Measurements from ENCODE around the gene SZT2.
"Not testable (repeated sequence)": the region's sequence is repeated elsewhere in the genome, so short reads cannot be mapped to it uniquely, and the experiment has no call there.

Gene SZT2

DNA sequence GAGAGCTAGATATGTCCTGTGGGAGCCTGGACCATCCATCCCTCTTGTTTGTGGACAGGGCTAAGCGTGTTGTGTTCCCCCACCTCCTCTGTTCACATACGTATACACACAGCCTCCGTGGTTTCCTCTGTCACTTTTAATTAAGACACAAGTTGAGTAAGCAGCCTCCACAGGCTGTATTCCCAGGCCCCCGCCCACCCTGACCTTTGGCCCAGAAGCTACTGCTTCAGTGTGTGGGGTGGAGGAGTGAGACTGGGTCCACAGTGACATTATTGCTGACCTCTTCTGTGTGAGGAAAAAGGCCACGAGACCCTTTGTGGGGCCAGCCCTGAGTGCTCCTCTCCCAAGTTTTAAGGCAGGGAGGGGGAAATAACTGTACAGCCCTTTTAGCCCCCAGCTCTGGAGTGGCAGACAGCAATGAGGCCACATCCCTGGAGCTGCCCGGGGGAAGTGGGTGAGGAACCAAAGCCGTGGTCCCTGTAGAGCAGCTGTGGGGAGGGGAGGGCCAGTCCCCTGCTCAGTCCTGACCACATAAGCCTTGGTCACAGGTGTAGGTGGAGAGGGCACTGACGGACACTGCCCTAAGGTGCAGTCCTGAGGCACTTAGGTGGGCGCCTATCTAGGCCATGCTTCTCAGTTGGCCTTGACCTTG, 26.3 kb upstream of the SZT2 start:
- no peak for DNase-seq

DNA sequence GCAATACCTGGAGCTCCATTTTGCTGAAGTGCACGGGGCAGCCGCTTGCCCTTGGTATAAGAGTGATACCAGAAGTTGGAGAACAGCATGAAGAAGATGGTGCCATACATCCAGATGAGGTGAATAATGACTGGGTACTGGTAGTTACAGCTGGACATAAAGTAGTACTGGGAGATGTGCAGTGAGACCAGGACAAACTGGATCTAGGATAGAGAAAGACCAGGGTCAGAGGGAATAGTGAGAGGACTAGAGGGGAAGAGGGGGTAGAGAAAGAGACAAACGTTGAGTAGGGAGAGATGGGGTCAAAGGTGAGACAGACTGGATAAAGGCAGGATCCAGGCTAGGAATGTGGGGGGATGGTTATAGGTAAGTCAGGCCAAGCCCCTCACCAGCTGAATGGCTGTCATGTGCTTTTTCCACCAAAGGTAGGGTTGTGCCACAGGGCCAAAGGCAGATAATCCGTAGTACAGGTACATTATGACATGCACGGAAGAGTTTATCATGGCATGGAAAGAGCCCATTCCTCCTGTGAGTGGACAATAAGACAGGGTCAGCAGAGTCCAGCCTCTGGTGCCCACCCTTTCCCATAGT, 25.7 kb upstream of the SZT2 start:
- DNase-seq, result no peak

DNA sequence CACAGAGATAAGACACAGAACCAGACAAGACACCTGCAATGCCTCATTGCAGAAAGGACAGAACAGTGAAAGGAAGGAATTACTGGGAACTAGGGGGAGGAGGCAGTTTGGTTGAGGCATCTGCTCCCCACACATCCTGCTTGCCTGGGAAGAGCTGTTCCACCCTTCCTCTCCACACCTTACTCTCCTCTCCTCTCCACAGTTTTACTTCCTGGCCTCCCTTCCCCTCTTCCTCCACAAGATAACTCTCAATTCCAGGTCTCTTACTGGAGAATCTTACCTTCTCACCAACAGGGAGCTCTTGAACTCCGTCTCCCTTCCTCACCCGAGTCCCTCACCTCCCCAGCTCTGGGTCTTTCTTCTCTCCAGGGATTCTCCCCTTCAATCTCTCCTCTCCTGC, 24.0 kb upstream of the SZT2 start:
- DNase-seq, result no peak

DNA sequence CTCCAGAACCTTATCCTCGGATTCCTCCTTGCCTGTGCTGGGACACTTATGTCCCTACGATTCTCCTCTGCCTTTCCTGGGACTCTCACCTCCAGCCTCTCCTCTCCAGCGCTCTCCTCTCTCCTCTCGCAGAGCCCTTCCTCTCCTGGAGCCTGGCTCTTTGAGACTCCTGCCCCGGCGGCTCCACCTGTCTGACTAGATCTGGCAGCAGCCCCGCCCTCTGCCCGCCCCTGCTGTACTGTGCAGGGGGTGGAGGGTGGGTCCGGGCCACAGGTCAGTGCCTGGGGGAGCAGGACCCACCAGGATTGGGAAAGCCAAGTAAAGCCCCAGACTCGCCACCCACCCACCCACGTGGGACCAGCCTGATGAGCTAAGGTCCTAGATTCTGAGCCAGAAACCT, 23.5 kb upstream of the SZT2 start:
- DNase-seq, result no peak

DNA sequence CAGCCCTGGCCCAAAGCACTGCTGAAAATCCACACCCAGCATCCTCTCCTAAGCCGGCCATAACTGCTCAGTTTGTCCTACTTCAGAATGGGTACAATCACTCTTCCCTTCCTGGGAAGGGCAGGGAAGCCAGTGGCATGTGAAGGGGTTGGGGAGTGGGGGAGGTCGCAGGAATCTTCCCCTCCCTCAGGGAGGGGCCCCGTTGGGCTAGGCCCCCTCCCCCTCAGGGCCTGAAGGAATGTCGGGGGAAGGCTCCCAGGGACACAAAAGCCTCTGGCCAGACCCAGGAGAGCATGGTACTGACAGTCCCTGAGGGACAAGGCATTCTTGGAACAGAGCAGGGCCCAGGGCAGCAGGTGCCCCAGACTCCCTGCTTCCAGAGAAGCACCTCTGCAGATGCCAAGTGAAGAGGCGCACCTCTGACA, 23.1 kb upstream of the SZT2 start:
- DNase-seq, result no peak

DNA sequence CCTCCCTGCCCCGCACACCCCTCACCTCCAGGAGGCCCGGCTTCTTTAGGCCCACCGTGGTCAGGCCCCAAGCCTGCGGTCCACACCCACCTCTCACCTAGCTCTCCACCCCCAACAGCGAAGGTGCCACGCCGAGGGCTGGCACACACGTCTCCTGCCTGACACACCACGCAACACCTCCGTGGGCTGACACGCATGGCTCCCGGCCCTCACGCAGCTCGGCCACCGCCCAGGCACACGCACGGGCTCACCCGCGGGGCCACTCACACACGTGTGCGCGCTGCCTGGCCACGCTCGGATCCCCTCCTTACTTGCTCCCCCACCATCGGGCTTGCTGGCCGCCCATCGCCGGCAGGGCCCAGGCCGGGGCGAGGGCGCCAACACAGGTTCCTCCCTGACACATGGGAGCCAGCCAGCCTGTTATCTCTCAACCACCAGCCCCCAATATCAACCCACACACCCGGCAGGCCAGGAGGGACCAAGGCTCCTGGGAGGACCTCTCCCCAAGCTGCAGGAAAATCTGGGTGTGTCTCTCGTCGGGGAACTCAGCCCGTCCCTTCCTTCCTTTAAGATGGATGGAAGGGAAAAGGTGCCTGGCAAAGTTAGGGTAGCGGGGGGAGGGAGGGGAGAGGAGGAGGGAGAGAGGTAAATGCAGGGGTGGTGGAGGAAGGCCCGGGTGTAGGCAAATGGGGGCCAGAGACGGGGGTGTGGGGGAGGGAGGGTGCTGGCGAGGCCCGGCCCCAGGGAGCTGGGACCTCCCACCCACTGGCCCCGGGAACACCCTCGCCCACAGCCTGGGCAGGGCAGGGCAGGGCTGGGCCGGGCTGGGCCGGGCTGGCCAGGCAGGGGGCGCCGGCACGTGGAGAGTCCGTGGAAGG, 22.4 kb upstream of the SZT2 start:
- DNase-seq, result peak; percentile 48 to 49

DNA sequence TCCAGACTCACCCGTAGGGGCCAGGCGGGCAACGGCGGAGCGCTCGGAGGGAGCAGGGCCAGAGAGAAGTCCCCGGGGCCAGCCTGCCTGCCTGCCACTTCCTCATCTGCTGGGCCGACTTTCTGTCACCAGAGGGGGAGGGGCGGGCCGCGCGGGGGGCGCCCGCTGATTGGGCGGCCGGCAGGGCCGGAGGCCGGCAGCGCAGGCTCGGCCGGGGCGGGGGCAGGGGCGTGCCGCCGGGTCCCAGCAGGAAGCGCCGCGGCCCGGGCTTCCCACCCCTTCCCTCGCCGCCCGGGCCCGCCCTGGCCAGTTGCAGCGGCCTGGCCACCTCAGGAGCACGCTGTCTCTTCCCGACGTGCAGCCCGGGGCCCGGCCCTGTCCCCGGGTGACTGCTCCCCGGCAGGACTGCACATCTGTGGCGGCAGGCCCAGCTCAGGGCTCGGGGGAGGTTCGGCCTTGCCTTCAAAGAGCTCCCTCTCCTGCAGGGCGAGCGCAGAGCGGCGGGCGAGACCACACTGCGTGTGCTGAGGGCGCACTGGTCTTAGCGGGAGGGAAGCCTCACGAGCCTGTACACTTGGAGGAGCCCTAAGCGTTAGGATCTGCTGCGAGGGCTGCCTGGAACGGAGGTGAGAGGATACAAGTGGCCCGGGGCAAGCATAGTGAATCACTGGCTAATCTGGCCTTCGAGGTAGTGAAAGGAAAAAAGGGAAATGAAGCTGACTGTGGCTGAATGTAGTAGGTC, 21.6 kb upstream of the SZT2 start, which contains the start of gene ELOVL1:
Gene ELOVL1, minus strand, starts transcription at position 108 of the 742 bp plus-strand sequence. CDS start 2,402 bp downstream, outside the sequence.
- peak; percentile 68 to 90 for DNase-seq

DNA sequence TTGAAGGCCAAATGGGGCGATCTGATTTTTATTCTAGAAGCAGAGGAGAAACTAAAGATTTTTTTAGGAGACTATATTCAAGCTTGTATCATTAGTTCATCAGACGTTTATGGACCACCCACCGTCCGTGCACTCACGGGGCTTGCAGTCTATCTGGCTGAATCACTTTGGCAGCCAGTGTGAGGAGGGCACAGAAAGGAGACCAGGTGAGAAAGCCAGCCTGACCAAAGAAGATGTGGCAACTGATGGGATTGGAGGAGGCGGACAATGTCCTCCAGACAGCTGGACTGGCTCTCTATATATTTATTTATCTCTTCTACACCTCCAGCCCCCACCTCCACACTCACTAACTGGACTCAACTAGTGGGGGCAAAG, 21.1 kb upstream of the SZT2 start:
- no peak for DNase-seq

DNA sequence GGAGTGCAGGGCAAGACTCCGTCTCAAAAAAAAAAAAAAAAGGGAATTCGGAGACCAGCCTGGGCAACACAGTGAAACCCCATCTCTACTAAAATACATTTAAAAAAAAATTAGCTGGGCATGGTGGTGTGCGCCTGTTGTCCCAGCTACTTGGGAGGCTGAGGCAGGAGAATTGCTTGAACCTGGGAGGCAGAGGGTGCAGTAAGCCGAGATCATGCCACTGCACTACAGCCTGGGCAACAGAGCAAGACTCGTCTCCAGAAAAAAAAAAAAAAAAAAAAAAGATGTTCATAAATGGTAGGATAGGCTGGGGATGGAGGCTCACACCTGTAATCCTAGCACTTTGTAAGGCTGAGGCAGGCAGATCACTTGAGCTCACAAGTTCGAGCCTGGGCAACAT, 19.9 kb upstream of the SZT2 start:
- not testable (repeated sequence) for DNase-seq

DNA sequence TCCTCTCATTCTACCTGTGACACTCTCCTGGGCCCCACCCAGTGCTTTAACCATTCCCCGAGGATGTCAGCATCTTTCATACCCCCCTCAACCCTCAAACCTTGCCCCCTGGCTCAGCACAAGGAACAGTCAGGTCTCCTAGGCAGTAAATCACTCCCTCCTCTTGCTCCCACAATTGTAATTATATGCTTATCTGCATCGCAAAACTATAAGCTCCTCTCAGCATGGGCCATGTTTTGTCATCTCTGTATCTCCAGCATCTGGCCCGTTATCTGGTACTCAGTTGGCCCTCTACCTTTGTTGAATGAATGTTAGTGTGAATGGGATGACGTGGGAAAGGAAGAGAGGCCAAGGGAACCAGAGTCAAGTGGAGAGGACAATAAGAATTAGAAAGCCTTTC, 19.1 kb upstream of the SZT2 start:
- DNase-seq, result no peak

DNA sequence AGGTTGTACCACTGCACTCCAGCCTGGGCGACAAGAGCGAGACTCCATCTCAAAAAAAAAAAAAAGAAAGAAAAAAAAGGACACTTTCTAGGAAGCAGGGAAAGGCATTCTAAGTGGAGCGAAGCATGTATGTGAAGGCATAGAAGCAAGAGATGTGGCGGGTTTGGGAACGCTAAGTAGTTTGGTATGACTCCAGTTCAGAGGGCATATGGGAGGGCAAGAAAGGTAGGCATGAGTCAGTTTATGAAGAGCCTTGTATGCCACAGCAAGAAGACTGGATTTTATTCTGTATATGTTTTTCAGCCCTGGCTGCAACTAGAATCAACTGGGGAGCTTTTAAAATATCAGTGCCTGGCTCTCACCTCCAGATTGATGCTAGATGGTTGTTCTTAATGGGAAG, 17.5 kb upstream of the SZT2 start:
- no peak for DNase-seq

DNA sequence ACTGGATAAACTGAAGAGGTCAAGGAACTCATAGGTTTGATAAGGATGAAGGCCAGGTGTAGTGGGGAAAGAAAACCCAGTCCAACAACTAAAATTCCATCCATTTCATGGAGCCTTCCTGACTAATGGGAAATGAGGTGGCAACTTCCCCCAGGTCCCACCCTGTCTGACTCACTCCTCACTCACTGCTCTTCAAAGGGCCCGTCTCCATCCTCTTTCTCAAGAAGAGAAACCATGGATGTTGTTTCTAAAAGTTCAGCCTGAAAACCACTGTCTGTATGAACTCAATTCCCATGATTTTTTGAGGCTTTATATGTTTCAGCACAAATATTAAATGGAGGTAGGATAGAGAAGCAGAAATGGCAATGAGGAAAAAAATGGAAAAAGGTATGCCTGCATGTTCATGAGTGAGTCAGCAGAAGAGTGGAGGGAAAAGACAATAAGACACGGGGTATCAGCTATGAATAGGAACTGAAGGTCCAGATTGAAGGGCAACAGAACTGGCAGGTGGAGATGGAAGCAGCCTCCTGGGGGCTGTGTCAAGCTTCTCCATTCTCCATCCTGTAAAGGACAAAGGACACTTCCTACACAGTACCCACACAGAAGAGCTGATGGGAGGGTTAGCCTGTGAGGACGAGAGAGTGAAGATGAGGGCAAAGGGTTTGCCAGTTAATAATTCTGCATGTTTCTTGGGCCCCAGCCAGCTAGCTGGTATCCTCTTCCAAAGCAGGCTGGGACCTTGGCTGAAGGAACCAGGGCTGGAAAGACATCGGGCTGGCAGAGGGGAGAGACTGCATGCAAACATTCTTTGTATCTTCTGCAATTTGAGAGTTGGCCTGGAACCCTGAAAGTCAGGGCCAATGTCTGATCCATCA, 16.4 kb upstream of the SZT2 start:
- DNase-seq, result peak in 1 of 2 experiments; percentile 66

DNA sequence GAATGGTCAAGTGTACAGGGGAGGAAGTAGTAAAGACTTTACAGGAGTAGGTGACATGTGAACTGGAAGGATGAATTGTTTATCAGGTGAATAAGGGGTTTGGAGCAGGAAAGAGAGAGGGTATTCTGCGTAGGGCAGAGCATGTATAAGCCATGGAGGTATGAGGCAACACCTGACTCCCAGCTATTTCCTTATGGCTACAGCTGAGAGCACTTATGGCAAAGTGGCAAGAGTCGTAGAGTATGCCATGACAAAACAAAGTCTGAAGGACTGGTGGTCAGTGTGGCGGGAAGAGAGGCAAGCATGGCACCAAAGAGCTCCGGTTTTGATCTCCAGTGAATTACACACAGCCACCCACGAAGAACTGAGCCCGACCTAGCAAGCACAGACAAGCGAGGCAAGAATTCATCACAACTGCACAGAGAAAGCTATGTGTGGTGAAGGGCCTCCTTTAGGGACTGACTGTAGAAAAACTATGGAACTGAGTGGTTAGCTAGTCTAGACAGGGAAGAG, 12.9 kb upstream of the SZT2 start:
- DNase-seq, result no peak

DNA sequence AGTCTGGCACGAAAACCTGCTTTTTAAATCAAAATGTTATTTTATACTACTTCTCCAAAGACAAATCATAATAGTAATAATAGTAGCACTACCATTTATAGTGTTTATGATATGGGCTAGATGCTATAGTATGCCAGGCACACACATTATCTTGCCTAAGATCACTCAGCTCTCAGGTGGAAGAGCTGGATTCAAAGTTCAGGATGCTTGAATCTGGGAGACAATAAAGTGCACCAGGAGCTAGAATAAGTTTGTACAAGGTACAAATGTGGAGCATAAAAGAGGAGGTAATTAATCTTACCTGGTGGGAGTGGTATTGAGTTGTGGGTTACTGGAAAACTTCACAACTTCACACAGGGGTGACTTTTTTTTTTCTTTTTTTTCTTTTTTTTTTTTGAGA, 11.9 kb upstream of the SZT2 start:
- no peak for DNase-seq

DNA sequence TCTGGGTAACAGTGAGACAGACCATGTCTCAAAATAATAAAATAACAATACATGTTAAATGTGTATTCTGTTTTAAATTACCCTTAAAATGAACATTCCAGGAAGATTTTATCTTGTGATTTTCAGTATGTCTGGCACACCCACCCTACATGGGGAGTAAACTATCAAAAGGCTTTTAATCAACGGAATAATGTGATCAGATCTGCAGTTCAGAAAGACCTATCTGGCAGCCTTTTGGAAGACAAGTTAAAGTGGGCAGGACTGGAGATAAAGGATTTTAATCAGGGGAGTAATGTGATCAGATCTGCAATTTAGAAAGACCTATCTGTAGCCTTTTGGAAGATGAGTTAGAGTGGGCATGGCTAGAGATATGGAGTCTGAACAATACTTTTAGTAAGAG, 10.2 kb upstream of the SZT2 start:
- DNase-seq, result no peak

DNA sequence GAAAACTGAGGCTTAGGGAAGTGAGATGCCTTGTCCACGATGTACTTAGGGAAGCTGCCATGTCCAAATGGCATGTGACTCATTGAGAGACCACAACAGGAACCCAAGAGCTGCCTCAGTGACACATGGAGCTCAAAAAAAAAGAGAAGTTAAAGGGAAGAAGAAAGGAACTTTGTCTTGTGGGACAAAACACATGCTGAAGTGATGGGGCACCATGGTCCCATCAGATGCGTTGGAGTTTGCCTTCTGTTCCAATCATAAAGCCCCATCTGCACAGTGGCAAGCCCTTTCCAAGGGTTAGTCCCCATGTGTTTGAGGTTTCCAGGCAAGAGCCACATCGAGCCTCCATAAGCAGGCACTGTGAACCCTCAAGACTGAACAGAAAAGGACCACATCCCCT, 8.1 kb upstream of the SZT2 start:
- no peak for DNase-seq

DNA sequence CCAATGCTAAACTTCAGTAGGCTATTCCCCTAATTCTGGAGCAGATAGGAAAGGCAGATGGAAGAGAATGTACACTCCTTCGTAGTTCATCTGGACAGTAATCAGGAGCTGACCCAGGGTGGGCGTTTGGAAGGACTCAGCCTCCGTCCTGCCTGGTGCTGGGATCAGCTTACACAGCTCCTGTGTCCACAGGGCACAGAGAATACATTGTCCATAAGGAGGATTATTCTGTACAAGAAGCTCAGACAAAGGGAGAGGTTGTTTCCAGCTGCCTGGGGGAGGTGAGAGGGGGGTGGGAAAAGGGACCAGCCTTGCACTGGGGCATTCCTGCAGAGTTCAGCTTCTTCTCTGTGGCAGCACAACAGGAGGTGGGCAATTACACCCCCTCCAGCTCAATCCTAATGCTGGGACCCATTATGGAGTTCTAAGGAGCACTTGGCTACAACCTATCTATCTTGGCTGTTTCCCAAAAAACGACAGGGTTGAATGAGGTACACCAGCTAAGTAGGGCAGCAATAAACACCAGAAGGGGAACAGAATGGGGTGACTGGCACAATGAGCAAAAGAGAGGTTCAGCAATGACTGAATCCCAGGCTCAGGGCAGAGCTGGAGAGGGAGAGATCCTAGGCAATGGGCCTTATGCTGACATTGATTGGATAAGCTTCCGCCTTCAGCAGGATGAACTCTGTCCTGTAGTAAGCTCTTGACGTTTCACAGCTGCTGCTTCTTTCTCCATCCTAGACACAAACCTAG, 7.5 kb upstream of the SZT2 start:
- no peak for DNase-seq

DNA sequence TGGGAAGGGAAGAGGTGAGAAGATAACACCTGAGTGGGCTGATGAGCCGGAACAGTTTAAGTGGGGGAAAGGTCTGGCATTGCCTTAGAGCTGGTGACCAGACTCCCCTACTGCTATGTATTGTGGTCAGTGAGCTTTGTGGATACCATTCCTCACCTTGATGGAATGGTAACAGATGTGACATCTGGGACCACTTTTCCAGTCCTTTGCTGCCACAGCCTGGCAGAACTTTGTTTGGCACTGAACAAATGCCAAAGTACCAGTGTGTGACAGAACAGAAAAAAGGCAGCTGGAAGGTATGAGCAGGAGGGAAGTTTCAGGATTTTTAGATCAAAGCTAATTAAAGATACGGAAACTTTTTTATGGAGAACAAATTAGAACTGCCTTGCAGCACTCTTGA, 6.2 kb upstream of the SZT2 start:
- no peak for DNase-seq

DNA sequence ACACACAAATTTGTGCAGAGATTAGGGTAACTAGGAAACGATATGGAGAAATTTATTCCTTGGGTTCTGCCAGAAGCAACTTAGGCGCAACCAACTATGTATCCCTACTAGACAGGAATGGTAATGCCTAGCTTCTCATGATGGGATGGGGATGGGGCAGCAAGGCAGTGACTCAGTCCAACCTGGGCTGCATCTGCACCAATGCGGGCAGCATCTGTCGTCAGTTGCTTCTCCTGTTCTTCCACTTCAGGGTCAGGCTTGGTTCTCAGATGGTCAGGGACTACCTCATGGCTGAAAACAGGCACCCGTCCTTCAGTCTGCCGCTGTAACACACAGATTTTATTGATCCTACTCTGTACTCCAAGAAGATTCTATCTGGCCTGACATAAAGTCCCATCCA, 3.0 kb upstream of the SZT2 start:
- no peak for DNase-seq

DNA sequence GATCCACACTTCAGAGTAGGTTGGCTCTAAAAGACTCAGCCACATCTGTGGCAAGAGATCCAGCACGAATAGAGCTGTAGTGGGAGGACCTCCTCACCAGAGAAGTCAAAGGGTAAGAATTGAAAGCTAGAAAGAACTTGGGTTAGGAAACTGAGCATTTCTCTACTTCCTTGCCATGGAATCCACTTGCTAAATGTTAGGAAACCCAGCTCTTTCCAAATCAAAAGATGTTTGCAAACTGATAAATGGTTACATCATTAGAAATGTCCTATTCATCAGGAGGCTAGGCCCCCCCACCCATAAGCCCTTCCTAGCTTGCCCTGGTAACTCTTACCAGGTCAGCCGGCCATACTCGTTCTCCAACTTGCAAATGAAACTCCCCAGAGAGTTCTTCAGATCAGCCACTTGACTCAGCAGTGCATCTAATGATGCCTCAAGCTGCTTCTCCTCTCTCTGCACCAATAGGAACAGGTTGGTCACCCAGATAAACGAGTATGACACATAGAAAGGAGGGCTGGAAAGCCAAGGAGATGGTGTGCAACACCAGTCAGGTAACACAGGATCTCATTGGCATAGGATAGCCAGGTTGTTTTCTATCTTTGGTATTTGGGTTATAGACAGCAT, 1.6 kb upstream of the SZT2 start:
- no peak for DNase-seq

DNA sequence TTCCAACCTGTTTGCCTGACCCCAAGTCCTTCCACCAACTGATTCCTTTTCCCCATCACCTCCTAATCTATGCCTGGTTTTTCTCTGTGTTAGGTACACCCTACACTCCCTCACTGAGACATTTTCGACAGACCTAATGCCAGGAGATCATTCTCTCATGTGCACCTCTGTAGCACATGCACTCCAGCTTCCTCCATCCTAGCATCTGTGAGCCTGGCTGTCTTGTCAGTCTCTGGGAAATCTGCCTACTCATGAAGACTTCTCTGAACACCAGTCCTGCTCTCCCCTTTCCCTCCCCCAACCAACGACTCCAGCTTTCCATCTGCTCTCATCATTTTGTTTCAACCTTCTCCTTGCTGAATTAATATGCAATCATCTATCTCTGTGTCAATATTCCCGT, 1.1 kb upstream of the SZT2 start:
- DNase-seq, result no peak

All from NCI-H446 (cell line).